Central memory CD8-positive, alpha-beta T cell (primary cell): ENCODE results near the gene MROH8.

Experiments used
- ATAC-seq: fragments of 150-1000 bp; cut with Tn5 transposase; replicated peaks from 2 replicates; pipeline ENCODE4 v1.10.0; 2022; ENCODE audit warnings: mild to moderate bottlenecking, moderate FRiP score, moderate number of reproducible peaks; ENCODE audit not compliant: poor library complexity, severe bottlenecking; ENCODE audit errors: extremely low read depth
- DNase-seq, 2 donors: peaks; one replicate each; pipeline ENCODE4 v3.0.0; 2021; ENCODE audit warnings: low spot score in 2 of 2
- H3K27ac Mint-ChIP-seq: one replicate; pipeline ENCODE4 v1.8.0; 2022; ENCODE audit warnings: low read depth, mild to moderate bottlenecking, moderate library complexity, mixed read lengths
- H3K27me3 Mint-ChIP-seq: one replicate; pipeline ENCODE4 v1.8.0; 2022; ENCODE audit warnings: mixed read lengths
- H3K36me3 Mint-ChIP-seq: one replicate; pipeline ENCODE4 v1.8.0; 2022; ENCODE audit warnings: mild to moderate bottlenecking, moderate library complexity, mixed read lengths; ENCODE audit not compliant: insufficient read depth
- H3K4me1 Mint-ChIP-seq: one replicate; pipeline ENCODE4 v1.8.0; 2022; ENCODE audit warnings: mixed read lengths
- H3K4me3 Mint-ChIP-seq: one replicate; pipeline ENCODE4 v1.8.0; 2022; ENCODE audit warnings: mild to moderate bottlenecking, moderate library complexity, mixed read lengths
- H3K9me3 Mint-ChIP-seq: one replicate; pipeline ENCODE4 v1.8.0; 2022; ENCODE audit warnings: mixed read lengths

Gene MROH8

GRCh38 chr20:37209193-37209592, 29.8 kb upstream of the MROH8 start:
- Mint-ChIP-seq H3K9me3 (no peaks in the 10 kb centered on the region), H3K4me3 (no peak overlapping the region), H3K4me1 (peaks cover 6% of the 10 kb centered on the region), H3K36me3 (peaks cover 68% of the 10 kb centered on the region), H3K27me3 (no peaks in the 10 kb centered on the region), H3K27ac (no peak overlapping the region)
- ATAC-seq (no peak), DNase-seq (no peak)

- ATAC-seq (no peak), DNase-seq (no peak)
- Mint-ChIP-seq H3K27me3 (no peaks in the 10 kb centered on the region), H3K36me3 (peaks cover 62% of the 10 kb centered on the region), H3K4me1 (peaks cover 6% of the 10 kb centered on the region), H3K27ac (no peak overlapping the region), H3K9me3 (no peaks in the 10 kb centered on the region), H3K4me3 (no peak overlapping the region)
Observed at GRCh38 chr20:37207171-37207570, 27.8 kb upstream of the MROH8 start.

GRCh38 chr20:37205794-37206193, 26.4 kb upstream of the MROH8 start:
- Mint-ChIP-seq H3K4me3 (no peak overlapping the region), H3K9me3 (no peaks in the 10 kb centered on the region), H3K4me1 (peaks cover 6% of the 10 kb centered on the region), H3K27ac (no peak overlapping the region), H3K27me3 (no peaks in the 10 kb centered on the region), H3K36me3 (peaks cover 61% of the 10 kb centered on the region)
- DNase-seq (no peak), ATAC-seq (no peak)

- ATAC-seq, result no peak
- H3K36me3 Mint-ChIP-seq, result peaks cover 65% of the 10 kb centered on the region
- H3K4me1 Mint-ChIP-seq, result peaks cover 6% of the 10 kb centered on the region
- H3K27ac Mint-ChIP-seq, result no peak overlapping the region
- no peaks in the 10 kb centered on the region for H3K9me3 Mint-ChIP-seq
- H3K27me3 Mint-ChIP-seq, result no peaks in the 10 kb centered on the region
- no peak overlapping the region for H3K4me3 Mint-ChIP-seq
- no peak for DNase-seq
Observed at GRCh38 chr20:37205130-37205529, 25.8 kb upstream of the MROH8 start.

- H3K9me3 Mint-ChIP-seq, result no peaks in the 10 kb centered on the region
- no peak overlapping the region for H3K4me3 Mint-ChIP-seq
- no peak overlapping the region for H3K27ac Mint-ChIP-seq
- peaks cover 6% of the 10 kb centered on the region for H3K4me1 Mint-ChIP-seq
- DNase-seq (no peak), ATAC-seq (no peak)
- peaks cover 66% of the 10 kb centered on the region for H3K36me3 Mint-ChIP-seq
- H3K27me3 Mint-ChIP-seq, result no peaks in the 10 kb centered on the region
Observed at GRCh38 chr20:37204056-37204455, 24.7 kb upstream of the MROH8 start.

- H3K4me1 Mint-ChIP-seq, result peaks cover 6% of the 10 kb centered on the region
- no peaks in the 10 kb centered on the region for H3K9me3 Mint-ChIP-seq
- H3K27ac Mint-ChIP-seq, result no peak overlapping the region
- peaks cover 64% of the 10 kb centered on the region for H3K36me3 Mint-ChIP-seq
- no peak overlapping the region for H3K4me3 Mint-ChIP-seq
- H3K27me3 Mint-ChIP-seq, result no peaks in the 10 kb centered on the region
- ATAC-seq, result no peak
- DNase-seq, result no peak
Observed at GRCh38 chr20:37202267-37202943, 23.1 kb upstream of the MROH8 start.

GRCh38 chr20:37201827-37202162, 22.4 kb upstream of the MROH8 start:
- no peak overlapping the region for H3K27ac Mint-ChIP-seq
- peaks cover 13% of the 10 kb centered on the region for H3K4me1 Mint-ChIP-seq
- no peak overlapping the region for H3K4me3 Mint-ChIP-seq
- ATAC-seq (no peak), DNase-seq (no peak)
- no peaks in the 10 kb centered on the region for H3K27me3 Mint-ChIP-seq
- peaks cover 63% of the 10 kb centered on the region for H3K36me3 Mint-ChIP-seq
- no peaks in the 10 kb centered on the region for H3K9me3 Mint-ChIP-seq

GRCh38 chr20:37200926-37201826, 21.8 kb upstream of the MROH8 start:
- H3K27me3 Mint-ChIP-seq, result no peaks in the 10 kb centered on the region
- H3K27ac Mint-ChIP-seq, result no peak overlapping the region
- H3K4me1 Mint-ChIP-seq, result peaks cover 19% of the 10 kb centered on the region
- no peaks in the 10 kb centered on the region for H3K9me3 Mint-ChIP-seq
- no peak for DNase-seq
- no peak for ATAC-seq
- peaks cover 59% of the 10 kb centered on the region for H3K36me3 Mint-ChIP-seq
- no peak overlapping the region for H3K4me3 Mint-ChIP-seq

GRCh38 chr20:37200376-37200775, 21.0 kb upstream of the MROH8 start:
- Mint-ChIP-seq H3K27ac (no peak overlapping the region), H3K27me3 (no peaks in the 10 kb centered on the region), H3K4me3 (no peak overlapping the region), H3K36me3 (peaks cover 57% of the 10 kb centered on the region), H3K9me3 (no peaks in the 10 kb centered on the region), H3K4me1 (peaks cover 21% of the 10 kb centered on the region)
- DNase-seq (no peak), ATAC-seq (no peak)

GRCh38 chr20:37198932-37199660, 19.7 kb upstream of the MROH8 start:
- ATAC-seq (no peak), DNase-seq (no peak)
- Mint-ChIP-seq H3K27ac (no peak overlapping the region), H3K27me3 (no peaks in the 10 kb centered on the region), H3K4me1 (peaks cover 29% of the 10 kb centered on the region), H3K9me3 (no peaks in the 10 kb centered on the region), H3K36me3 (peaks cover 52% of the 10 kb centered on the region), H3K4me3 (no peak overlapping the region)

GRCh38 chr20:37194621-37195417, 15.5 kb upstream of the MROH8 start:
- Mint-ChIP-seq H3K9me3 (no peaks in the 10 kb centered on the region), H3K27ac (peak overlapping the region; percentile 36), H3K27me3 (no peaks in the 10 kb centered on the region), H3K36me3 (peaks cover 36% of the 10 kb centered on the region), H3K4me1 (peaks cover 64% of the 10 kb centered on the region), H3K4me3 (no peak overlapping the region)
- ATAC-seq (no peak), DNase-seq (no peak)

GRCh38 chr20:37193821-37194220, 14.5 kb upstream of the MROH8 start:
- no peak for DNase-seq
- H3K27me3 Mint-ChIP-seq, result no peaks in the 10 kb centered on the region
- H3K4me1 Mint-ChIP-seq, result peaks cover 74% of the 10 kb centered on the region
- H3K9me3 Mint-ChIP-seq, result no peaks in the 10 kb centered on the region
- no peak overlapping the region for H3K27ac Mint-ChIP-seq
- H3K36me3 Mint-ChIP-seq, result peaks cover 38% of the 10 kb centered on the region
- ATAC-seq, result no peak
- no peak overlapping the region for H3K4me3 Mint-ChIP-seq
